ENCODE measurements around the gene CREB3L2. TPM values are rescaled to one million over a fixed set of nuclear protein-coding genes. Genes with fewer than 3 reads are reported as not detected.

Gene CREB3L2
- total RNA-seq, 3 donors from 2014 or later (not counting 1 experiment from before 2014, with no cell fraction given): 45.9 to 54.6 (median 52.5) TPM

GRCh38 chr7:137947046-137947445 lies 54.8 kb downstream of the CREB3L2 start:
- no peaks in the 10 kb centered on the region for H3K36me3 ChIP-seq (ENCODE audit: control insufficient read depth, insufficient read depth, low read length)
- H3K4me1 ChIP-seq (ENCODE audit: control insufficient read depth, insufficient read depth, low read length): no peaks in the 10 kb centered on the region
- no peak for ATAC-seq
- no peak for DNase-seq
- H3K9me3 ChIP-seq (ENCODE audit: control insufficient read depth, insufficient read depth, low read length): no peaks in the 10 kb centered on the region
- Mint-ChIP-seq H3K4me1 (peaks cover 18 to 28% of the 10 kb centered on the region in 2 donors), H3K36me3 (no peaks in the 10 kb centered on the region), H3K4me3 (no peak overlapping the region), H3K9me3 (no peaks in the 10 kb centered on the region), H3K27ac (no peak overlapping the region), H3K27me3 (ENCODE audit: low read depth in 2 of 2) (no peaks in the 10 kb centered on the region)
- 72% methylated on average over 7 of the region's 7 CpGs for WGBS (ENCODE audit: insufficient coverage)
- no peak overlapping the region for H3K27ac ChIP-seq (ENCODE audit: low read length)
- no peak for TF ChIP-seq CTCF (IDR thresholded peaks at IDR 0.05)
- H3K27me3 ChIP-seq (ENCODE audit: control insufficient read depth, insufficient read depth, low read length): no peaks in the 10 kb centered on the region
- intact Hi-C loops (cut with micrococcal nuclease): no loop called here
- no peak overlapping the region for H3K4me3 ChIP-seq (ENCODE audit: low read length)

GRCh38 chr7:137946011-137946410 lies 55.9 kb downstream of the CREB3L2 start:
- WGBS (ENCODE audit: insufficient coverage): 98% methylated on average over 3 of the region's 3 CpGs
- H3K4me1 Mint-ChIP-seq: peaks cover 18 to 28% of the 10 kb centered on the region in 2 donors
- Histone ChIP-seq H3K4me3 (ENCODE audit: low read length) (no peak overlapping the region), H3K4me1 (ENCODE audit: control insufficient read depth, insufficient read depth, low read length) (no peaks in the 10 kb centered on the region), H3K9me3 (ENCODE audit: control insufficient read depth, insufficient read depth, low read length) (no peaks in the 10 kb centered on the region), H3K27ac (ENCODE audit: low read length) (no peak overlapping the region), H3K36me3 (ENCODE audit: control insufficient read depth, insufficient read depth, low read length) (no peaks in the 10 kb centered on the region), H3K27me3 (ENCODE audit: control insufficient read depth, insufficient read depth, low read length) (no peaks in the 10 kb centered on the region)
- no peaks in the 10 kb centered on the region for H3K27me3 Mint-ChIP-seq (ENCODE audit: low read depth in 2 of 2)
- DNase-seq (no peak), ATAC-seq (no peak)
- no peak overlapping the region for H3K27ac Mint-ChIP-seq
- H3K36me3 Mint-ChIP-seq: no peaks in the 10 kb centered on the region
- TF ChIP-seq CTCF (IDR thresholded peaks at IDR 0.05): no peak
- H3K9me3 Mint-ChIP-seq: no peaks in the 10 kb centered on the region
- no peak overlapping the region for H3K4me3 Mint-ChIP-seq
- intact Hi-C loops (cut with micrococcal nuclease): no loop called here

GRCh38 chr7:137944168-137944567 lies 57.7 kb downstream of the CREB3L2 start:
- no peak for TF ChIP-seq CTCF (IDR thresholded peaks at IDR 0.05)
- intact Hi-C loops (cut with micrococcal nuclease): no loop called here
- Mint-ChIP-seq H3K36me3 (no peaks in the 10 kb centered on the region), H3K4me1 (peaks cover 18 to 24% of the 10 kb centered on the region in 2 donors), H3K4me3 (no peak overlapping the region), H3K27ac (no peak overlapping the region), H3K27me3 (ENCODE audit: low read depth in 2 of 2) (no peaks in the 10 kb centered on the region), H3K9me3 (no peaks in the 10 kb centered on the region)
- Histone ChIP-seq H3K27me3 (ENCODE audit: control insufficient read depth, insufficient read depth, low read length) (no peaks in the 10 kb centered on the region), H3K36me3 (ENCODE audit: control insufficient read depth, insufficient read depth, low read length) (no peaks in the 10 kb centered on the region), H3K9me3 (ENCODE audit: control insufficient read depth, insufficient read depth, low read length) (no peaks in the 10 kb centered on the region), H3K4me1 (ENCODE audit: control insufficient read depth, insufficient read depth, low read length) (no peaks in the 10 kb centered on the region), H3K27ac (ENCODE audit: low read length) (no peak overlapping the region), H3K4me3 (ENCODE audit: low read length) (no peak overlapping the region)
- ATAC-seq (no peak), DNase-seq (no peak)
- 100% methylated on average over 6 of the region's 6 CpGs for WGBS (ENCODE audit: insufficient coverage)

- peaks cover 14 to 20% of the 10 kb centered on the region in 2 donors for H3K4me1 Mint-ChIP-seq
- 100% methylated on average over 2 of the region's 2 CpGs for WGBS (ENCODE audit: insufficient coverage)
- no peak overlapping the region for H3K27ac ChIP-seq (ENCODE audit: low read length)
- H3K4me3 Mint-ChIP-seq: no peak overlapping the region
- no peak overlapping the region for H3K27ac Mint-ChIP-seq
- no peak for ATAC-seq
- no peaks in the 10 kb centered on the region for H3K27me3 Mint-ChIP-seq (ENCODE audit: low read depth in 2 of 2)
- H3K9me3 ChIP-seq (ENCODE audit: control insufficient read depth, insufficient read depth, low read length): no peaks in the 10 kb centered on the region
- no peaks in the 10 kb centered on the region for H3K36me3 Mint-ChIP-seq
- intact Hi-C loops (cut with micrococcal nuclease): no loop called here
- H3K4me1 ChIP-seq (ENCODE audit: control insufficient read depth, insufficient read depth, low read length): no peaks in the 10 kb centered on the region
- no peak overlapping the region for H3K4me3 ChIP-seq (ENCODE audit: low read length)
- H3K36me3 ChIP-seq (ENCODE audit: control insufficient read depth, insufficient read depth, low read length): no peaks in the 10 kb centered on the region
- no peak for TF ChIP-seq CTCF (IDR thresholded peaks at IDR 0.05)
- no peak for DNase-seq
- no peaks in the 10 kb centered on the region for H3K9me3 Mint-ChIP-seq
- H3K27me3 ChIP-seq (ENCODE audit: control insufficient read depth, insufficient read depth, low read length): no peaks in the 10 kb centered on the region
These were observed 58.7 kb downstream of the CREB3L2 start for GRCh38 chr7:137943132-137943551.

All from natural killer cell (primary cell).